ENCODE measurements around the gene SPHK1. TPM values are rescaled to one million over a fixed set of nuclear protein-coding genes. Genes with fewer than 3 reads are reported as not detected.

SPHK1 gene
- polyA plus RNA-seq, 1 donor from 2014 or later = not detected

Other genes starting within 250 kb of the SPHK1 start
- not detected for gene FOXJ1, start 243.4 kb upstream of the SPHK1 start, polyA plus RNA-seq
- gene RNF157, start 144.1 kb upstream of the SPHK1 start, polyA plus RNA-seq = 0.43 TPM
- gene UBALD2, start 119.3 kb upstream of the SPHK1 start, polyA plus RNA-seq = 4.3 TPM
- gene QRICH2, start 76.3 kb upstream of the SPHK1 start, polyA plus RNA-seq = 0.14 TPM
- gene PRPSAP1, start 30.7 kb upstream of the SPHK1 start, polyA plus RNA-seq = 62.0 TPM
- gene UBE2O, start 68.5 kb downstream of the SPHK1 start, polyA plus RNA-seq = 13.8 TPM
- 1.1 TPM for gene AANAT, start 83.0 kb downstream of the SPHK1 start, polyA plus RNA-seq
- 160 TPM for gene RHBDF2, start 116.8 kb downstream of the SPHK1 start, polyA plus RNA-seq
- 2.1 TPM for gene CYGB, start 153.1 kb downstream of the SPHK1 start, polyA plus RNA-seq
- 24.4 TPM for gene PRCD, start 155.4 kb downstream of the SPHK1 start, polyA plus RNA-seq
- 0.68 TPM for gene ST6GALNAC2, start 201.3 kb downstream of the SPHK1 start, polyA plus RNA-seq

All from IgD-negative memory B cell (primary cell).